Measurements from ENCODE around the gene IL17RC.
A peak's percentile ranks its signal among the peaks of the same experiment; 100 is the strongest.

Gene IL17RC

DNA sequence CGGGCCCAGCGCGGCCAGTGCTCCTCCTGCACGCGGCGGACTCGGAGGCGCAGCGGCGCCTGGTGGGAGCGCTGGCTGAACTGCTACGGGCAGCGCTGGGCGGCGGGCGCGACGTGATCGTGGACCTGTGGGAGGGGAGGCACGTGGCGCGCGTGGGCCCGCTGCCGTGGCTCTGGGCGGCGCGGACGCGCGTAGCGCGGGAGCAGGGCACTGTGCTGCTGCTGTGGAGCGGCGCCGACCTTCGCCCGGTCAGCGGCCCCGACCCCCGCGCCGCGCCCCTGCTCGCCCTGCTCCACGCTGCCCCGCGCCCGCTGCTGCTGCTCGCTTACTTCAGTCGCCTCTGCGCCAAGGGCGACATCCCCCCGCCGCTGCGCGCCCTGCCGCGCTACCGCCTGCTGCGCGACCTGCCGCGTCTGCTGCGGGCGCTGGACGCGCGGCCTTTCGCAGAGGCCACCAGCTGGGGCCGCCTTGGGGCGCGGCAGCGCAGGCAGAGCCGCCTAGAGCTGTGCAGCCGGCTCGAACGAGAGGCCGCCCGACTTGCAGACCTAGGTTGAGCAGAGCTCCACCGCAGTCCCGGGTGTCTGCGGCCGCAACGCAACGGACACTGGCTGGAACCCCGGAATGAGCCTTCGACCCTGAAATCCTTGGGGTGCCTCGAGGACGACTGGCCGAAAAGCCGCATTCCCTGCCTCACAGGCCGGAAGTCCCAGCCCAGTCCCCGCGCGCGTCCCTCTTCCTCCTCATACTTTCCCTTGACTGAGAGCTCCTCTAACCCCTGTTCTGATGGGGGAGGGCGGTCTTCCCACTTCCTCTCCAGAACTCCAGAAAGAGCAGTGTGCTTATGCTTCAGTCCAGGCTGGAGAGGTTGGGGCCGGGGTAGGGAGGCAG is 1.4 kb upstream of the IL17RC start:
- H3K4me3 ChIP-seq (ENCODE audit: low read depth, low read length), result peak overlapping the region; percentile 38
- in situ Hi-C loops (cut with HindIII; ENCODE audit: low sequenced_read_pairs), result no loop called here
- no peak for DNase-seq (ENCODE audit: low read depth)
- TF ChIP-seq, protein P1, sequence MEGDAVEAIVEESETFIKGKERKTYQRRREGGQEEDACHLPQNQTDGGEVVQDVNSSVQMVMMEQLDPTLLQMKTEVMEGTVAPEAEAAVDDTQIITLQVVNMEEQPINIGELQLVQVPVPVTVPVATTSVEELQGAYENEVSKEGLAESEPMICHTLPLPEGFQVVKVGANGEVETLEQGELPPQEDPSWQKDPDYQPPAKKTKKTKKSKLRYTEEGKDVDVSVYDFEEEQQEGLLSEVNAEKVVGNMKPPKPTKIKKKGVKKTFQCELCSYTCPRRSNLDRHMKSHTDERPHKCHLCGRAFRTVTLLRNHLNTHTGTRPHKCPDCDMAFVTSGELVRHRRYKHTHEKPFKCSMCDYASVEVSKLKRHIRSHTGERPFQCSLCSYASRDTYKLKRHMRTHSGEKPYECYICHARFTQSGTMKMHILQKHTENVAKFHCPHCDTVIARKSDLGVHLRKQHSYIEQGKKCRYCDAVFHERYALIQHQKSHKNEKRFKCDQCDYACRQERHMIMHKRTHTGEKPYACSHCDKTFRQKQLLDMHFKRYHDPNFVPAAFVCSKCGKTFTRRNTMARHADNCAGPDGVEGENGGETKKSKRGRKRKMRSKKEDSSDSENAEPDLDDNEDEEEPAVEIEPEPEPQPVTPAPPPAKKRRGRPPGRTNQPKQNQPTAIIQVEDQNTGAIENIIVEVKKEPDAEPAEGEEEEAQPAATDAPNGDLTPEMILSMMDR (IDR thresholded peaks at IDR 0.05; ENCODE audit: low read depth, low read length, missing control alignments), result peak; percentile 44

DNA sequence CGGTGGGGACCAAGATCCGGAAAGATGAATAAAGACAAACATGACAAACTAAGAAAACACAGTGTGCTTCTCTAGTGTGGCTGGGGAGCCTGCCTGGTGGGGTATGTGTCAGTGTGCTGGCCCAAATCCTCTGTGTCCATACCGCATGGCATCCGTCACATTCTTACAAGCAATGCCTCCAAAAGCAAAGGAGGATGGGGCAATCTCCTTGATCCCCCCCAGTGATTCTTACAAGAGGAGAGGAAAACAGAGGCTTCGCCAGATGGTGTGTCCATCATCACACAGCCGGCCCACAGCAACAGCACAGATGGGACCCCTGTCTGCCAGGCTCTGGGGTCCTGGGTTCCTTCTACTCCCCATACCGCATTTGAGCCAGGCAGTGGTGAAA is 558 bp upstream of the IL17RC start:
- TF ChIP-seq, protein P1 (IDR thresholded peaks at IDR 0.05; ENCODE audit: low read depth, low read length, missing control alignments), result no peak
- peak overlapping the region; percentile 48 for H3K4me3 ChIP-seq (ENCODE audit: low read depth, low read length)
- in situ Hi-C loops (cut with HindIII; ENCODE audit: low sequenced_read_pairs), result no loop called here
- DNase-seq (ENCODE audit: low read depth), result no peak

DNA sequence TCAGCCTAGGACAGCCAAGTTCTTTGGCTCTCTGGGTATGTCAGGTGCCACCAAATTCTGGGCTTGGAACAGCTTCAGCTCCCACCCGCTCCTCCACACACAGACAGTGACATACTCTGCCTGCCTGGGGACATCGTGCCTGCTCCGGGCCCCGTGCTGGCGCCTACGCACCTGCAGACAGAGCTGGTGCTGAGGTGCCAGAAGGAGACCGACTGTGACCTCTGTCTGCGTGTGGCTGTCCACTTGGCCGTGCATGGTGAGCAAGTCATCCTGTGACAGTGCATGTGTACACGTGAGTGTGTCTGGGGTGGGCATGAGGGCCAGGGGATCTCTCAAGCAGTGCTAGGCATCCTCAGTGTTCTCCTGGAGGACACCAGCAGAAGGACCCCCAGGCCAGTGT is 922 bp downstream of the IL17RC start:
- in situ Hi-C loops (cut with HindIII; ENCODE audit: low sequenced_read_pairs), result no loop called here
- DNase-seq (ENCODE audit: low read depth), result no peak
- peak overlapping the region; percentile 48 for H3K4me3 ChIP-seq (ENCODE audit: low read depth, low read length)
- TF ChIP-seq, protein P1 (IDR thresholded peaks at IDR 0.05; ENCODE audit: low read depth, low read length, missing control alignments), result no peak

DNA sequence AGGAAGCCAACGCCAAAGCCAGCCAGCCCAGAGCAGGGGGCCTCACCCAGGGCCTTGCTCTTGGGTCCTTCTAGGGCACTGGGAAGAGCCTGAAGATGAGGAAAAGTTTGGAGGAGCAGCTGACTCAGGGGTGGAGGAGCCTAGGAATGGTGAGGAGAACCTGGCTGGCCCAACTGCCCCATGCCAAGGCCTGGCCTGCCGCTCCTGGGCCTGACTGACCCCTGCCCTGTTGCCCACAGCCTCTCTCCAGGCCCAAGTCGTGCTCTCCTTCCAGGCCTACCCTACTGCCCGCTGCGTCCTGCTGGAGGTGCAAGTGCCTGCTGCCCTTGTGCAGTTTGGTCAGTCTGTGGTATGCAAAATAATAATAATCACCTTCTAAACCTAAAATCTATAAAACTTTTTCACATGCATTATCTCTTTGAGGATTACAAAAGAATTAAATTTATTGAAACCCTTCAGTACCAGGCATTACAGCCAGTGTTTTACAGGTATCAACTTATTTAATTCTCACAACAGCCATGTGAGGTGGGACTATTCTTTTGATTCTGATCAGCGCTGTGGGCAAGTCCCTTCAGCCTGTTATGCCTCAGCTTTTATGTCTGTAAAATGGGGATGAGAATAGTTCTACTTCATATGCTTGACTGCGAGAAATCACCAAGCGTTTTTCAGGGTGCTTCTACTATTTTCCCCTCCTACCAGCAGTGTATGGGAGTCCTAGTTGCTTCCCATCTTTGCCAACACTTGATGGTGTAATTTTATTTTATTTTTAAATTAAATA is 1.6 kb downstream of the IL17RC start:
- TF ChIP-seq, protein P1 (IDR thresholded peaks at IDR 0.05; ENCODE audit: low read depth, low read length, missing control alignments), result no peak
- in situ Hi-C loops (cut with HindIII; ENCODE audit: low sequenced_read_pairs), result no loop called here
- no peak overlapping the region for H3K4me3 ChIP-seq (ENCODE audit: low read depth, low read length)
- DNase-seq (ENCODE audit: low read depth), result no peak

DNA sequence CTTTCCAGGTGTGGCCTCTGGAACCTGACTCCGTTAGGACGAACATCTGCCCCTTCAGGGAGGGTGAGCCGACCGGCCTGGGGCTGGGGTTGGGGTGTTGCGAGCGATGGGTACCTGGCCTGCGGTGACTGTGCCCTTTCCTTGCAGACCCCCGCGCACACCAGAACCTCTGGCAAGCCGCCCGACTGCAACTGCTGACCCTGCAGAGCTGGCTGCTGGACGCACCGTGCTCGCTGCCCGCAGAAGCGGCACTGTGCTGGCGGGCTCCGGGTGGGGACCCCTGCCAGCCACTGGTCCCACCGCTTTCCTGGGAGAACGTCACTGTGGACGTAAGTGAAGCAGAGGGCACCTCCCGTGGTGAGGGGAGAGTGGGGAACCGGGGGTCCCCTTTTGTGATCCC is 11.3 kb downstream of the IL17RC start:
- in situ Hi-C loops (cut with HindIII; ENCODE audit: low sequenced_read_pairs), result no loop called here
- no peak for DNase-seq (ENCODE audit: low read depth)
- no peak overlapping the region for H3K4me3 ChIP-seq (ENCODE audit: low read depth, low read length)
- TF ChIP-seq, protein P1 (IDR thresholded peaks at IDR 0.05; ENCODE audit: low read depth, low read length, missing control alignments), result no peak

DNA sequence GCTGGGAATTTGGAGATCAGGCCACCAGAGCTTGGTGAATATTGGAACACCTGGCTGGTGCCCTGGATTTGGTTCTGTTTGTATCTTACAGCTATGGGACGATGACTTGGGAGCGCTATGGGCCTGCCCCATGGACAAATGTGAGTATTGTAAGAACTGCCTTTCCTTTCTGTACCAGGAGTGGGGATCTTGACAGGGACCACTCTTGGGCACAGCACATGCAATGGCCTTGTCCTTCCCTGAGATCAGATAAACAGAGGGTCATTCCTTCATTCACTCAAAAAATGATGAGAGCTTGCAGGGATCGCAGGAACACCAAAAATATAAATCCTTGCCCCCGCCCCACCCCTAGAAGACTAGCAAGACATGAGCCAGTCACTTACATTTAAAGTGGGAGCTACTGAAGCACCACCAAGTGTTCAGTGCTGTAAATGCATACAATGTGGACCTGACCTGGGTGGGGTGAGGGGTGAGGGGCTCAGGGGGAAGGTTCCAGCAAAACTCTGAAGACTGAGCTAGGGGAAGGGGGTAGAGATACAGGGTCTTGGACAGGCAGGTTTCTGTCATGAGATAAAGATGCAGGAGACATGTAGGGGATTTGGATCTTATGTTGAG is 14.0 kb downstream of the IL17RC start:
- TF ChIP-seq, protein P1 (IDR thresholded peaks at IDR 0.05; ENCODE audit: low read depth, low read length, missing control alignments), result no peak
- in situ Hi-C loops (cut with HindIII; ENCODE audit: low sequenced_read_pairs), result loop anchor here (5.0 kb wide), 1 partner anchor 49 kb away; the partner anchor contains the start of gene CIDEC
- H3K4me3 ChIP-seq (ENCODE audit: low read depth, low read length), result no peak overlapping the region
- no peak for DNase-seq (ENCODE audit: low read depth)
